OCI-LY1 (cell line): ENCODE measurements around the gene DSC3.

Experiments used
- CTCF ChIP-seq: fragments of 200-600 bp; sonication (generic), shearing (Covaris generic); IDR thresholded peaks from 2 replicates; pipeline ENCODE4 v1.5.1; 2017; ENCODE audit warnings: mild to moderate bottlenecking, antibody characterized with exemption, low read length, moderate library complexity, mixed read lengths
- EZH2 ChIP-seq: fragments of 200-600 bp; sonication (generic), shearing (Covaris generic); IDR thresholded peaks from 2 replicates; pipeline ENCODE4 v1.8.0; 2017; ENCODE audit warnings: borderline replicate concordance, mixed run types, mild to moderate bottlenecking, antibody characterized with exemption, low read length, moderate library complexity, mixed read lengths

- no peak for TF ChIP-seq CTCF
- no peak for TF ChIP-seq EZH2
These were observed 42.5 kb downstream of the DSC3 start for GRCh38 chr18:30999887-31000628.
